Stimulated activated CD8-positive, alpha-beta memory T cell treated with anti-CD3 and anti-CD28 coated beads, Interleukin-15, amount 100 ng/mL, for 24 hours (primary cell): ENCODE results near the gene IKZF2.

Experiments used
- DNase-seq: peaks from one replicate; pipeline ENCODE4 v3.0.0-alpha.2; 2020; ENCODE audit warnings: low read depth

Gene IKZF2

GRCh38 chr2:213098612-213099011, 52.8 kb downstream of the IKZF2 start:
- DNase-seq = no peak

DNA sequence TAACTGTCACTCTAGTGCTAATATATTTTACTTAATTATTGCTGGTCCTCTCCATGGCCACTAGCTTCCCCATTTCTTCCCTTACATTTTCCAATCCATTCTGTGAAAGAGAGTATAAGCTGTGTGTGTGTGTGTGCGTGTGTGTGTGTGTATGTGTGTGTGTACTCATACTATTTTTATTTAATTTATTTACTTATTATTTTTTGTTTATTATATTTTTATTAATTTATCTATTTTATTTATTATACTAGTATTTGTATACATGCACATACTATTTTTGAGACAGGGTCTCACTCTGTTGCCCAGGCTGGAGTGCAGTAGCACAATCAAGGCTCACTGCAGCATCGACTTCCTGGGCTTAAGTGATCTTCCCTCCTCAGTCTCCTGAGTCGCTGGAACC, 59.6 kb downstream of the IKZF2 start:
- DNase-seq = no peak

DNA sequence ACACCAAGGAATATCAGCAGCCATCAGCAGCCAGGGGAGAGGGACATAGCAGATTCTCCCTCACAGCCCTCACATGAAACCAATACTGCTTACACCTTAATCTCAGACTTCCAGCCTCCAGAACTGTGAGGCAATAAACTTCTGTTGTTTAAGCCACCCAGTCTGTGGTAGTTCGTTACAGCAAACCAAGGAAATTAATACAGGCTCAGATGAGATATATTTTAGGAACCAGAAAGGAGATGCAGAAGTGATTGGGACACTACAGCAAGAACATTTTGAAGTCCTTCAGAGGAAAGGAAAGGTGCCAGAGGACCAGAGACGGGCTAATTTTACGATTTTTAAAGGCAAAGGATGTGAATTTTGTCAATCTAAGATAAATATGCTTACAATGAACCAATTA, 60.6 kb downstream of the IKZF2 start:
- no peak for DNase-seq

DNA sequence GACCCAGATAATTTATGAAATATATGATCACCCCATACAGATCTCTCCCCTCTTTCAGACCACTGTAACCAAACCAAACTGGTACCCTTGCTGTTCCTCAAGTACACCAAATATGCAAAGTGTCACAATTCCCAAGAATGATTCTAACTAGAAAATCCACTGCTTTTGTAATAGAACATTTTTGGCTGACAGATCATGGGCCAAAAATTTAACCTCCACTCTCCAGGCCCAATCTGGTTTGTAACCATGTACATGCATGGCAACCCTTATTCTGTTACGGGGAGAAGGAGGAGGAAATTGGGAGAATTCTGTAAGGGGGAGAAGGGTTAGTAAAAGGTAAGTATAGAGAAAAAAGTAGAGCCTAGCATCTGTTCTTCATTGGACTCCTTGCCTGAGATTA, 62.0 kb downstream of the IKZF2 start:
- DNase-seq = no peak

- no peak for DNase-seq
Observed at GRCh38 chr2:213087040-213087439, 64.4 kb downstream of the IKZF2 start.

- no peak for DNase-seq
Observed at GRCh38 chr2:213086571-213086970, 64.8 kb downstream of the IKZF2 start.

DNA sequence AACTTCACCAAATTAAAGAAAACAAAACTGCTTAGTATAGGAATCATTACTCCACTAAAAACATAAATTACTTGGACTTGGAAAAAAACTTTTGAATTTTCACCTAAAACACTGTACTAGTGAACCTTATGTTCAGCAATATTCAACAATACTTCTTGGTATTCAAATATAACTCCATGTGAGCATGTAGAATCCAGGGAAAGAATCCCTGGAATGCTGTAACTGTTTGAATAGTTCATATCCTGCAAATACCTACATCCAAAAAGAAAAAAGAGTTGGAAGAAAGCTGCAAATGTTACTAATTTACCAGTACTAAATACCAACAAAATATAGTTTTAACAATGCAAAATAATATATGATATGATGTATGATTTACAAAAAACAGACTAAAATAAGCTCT, 65.4 kb downstream of the IKZF2 start:
- DNase-seq = no peak

DNA sequence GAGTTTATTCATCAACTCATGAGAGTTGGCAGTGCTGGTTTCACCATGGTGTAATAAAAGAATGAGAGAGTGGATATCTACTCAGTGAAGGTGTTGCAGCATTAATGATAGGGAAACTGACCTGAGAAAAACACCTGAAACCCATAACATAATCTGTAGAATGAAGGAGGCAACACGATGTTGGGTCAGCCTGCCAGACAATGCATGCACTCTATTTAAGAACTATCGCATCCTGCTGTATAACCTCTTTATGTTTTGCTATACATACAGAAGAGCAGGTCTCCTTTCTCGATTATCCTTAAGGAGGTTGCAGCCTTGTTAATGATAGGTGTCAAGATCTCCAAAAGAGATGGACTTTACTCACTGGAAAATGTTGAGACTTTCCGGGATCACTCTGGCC, 65.9 kb downstream of the IKZF2 start:
- no peak for DNase-seq

GRCh38 chr2:213084261-213084660, 67.2 kb downstream of the IKZF2 start:
- DNase-seq = no peak

- DNase-seq = no peak
Observed at GRCh38 chr2:213080969-213081617, 70.3 kb downstream of the IKZF2 start.

GRCh38 chr2:213079756-213080155, 71.7 kb downstream of the IKZF2 start:
- no peak for DNase-seq

DNA sequence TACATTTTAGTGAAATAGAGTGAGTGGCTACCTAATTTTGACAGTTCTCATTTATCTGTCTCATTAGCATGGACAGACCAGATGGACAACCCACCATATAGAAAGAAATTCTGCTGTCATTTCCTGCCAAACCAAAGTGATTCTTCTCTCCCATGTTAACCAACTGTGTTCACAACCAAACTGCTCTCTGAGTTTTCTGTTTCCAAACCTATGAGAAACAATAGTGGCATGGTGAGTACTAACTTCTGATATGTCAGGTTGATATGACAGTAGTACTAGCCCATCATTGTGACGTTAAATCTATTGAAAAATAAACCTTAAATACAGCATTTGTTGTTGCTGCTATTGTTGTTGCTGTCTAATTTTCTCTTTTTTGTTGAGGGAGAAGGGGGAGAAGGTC, 72.7 kb downstream of the IKZF2 start:
- no peak for DNase-seq

- no peak for DNase-seq
Observed at GRCh38 chr2:213069531-213069930, 81.9 kb downstream of the IKZF2 start.

GRCh38 chr2:213068676-213069359, 82.6 kb downstream of the IKZF2 start:
- DNase-seq = no peak

GRCh38 chr2:213067888-213068287, 83.5 kb downstream of the IKZF2 start:
- no peak for DNase-seq

- no peak for DNase-seq
Observed at GRCh38 chr2:213066443-213066743, 85.0 kb downstream of the IKZF2 start.

- DNase-seq = no peak
Observed at GRCh38 chr2:213065583-213066442, 85.6 kb downstream of the IKZF2 start.

- DNase-seq = no peak
Observed at GRCh38 chr2:213064099-213064498, 87.3 kb downstream of the IKZF2 start.

- no peak for DNase-seq
Observed at GRCh38 chr2:213057977-213058376, 93.4 kb downstream of the IKZF2 start.

GRCh38 chr2:213046431-213046830, 105.0 kb downstream of the IKZF2 start:
- DNase-seq = no peak

DNA sequence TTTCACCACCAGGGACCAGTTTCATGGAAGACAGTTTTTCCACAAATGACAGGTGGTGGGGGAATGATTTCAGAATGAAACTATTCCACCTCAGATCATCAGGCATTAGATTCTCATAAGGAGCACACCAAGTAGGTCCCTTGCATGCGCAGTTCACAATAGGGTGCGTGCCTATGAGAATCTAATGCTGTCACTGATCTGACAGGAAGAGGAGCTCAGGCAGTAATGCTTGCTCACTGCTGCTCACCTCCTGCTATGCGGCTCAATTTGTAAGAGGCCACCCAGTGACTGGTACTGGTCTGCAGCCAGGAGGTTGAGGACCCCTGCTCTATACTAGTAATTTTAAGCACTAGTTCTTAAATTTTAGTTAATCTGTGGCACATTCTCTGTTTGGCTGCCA, 107.8 kb downstream of the IKZF2 start:
- DNase-seq = no peak

- DNase-seq = no peak
Observed at GRCh38 chr2:213042262-213042661, 109.2 kb downstream of the IKZF2 start.

GRCh38 chr2:213036836-213037235, 114.6 kb downstream of the IKZF2 start:
- no peak for DNase-seq
